ENCODE data around the gene PLA2G15.
A peak's percentile ranks its signal among the peaks of the same experiment; 100 is the strongest.

The PLA2G15 gene

DNA sequence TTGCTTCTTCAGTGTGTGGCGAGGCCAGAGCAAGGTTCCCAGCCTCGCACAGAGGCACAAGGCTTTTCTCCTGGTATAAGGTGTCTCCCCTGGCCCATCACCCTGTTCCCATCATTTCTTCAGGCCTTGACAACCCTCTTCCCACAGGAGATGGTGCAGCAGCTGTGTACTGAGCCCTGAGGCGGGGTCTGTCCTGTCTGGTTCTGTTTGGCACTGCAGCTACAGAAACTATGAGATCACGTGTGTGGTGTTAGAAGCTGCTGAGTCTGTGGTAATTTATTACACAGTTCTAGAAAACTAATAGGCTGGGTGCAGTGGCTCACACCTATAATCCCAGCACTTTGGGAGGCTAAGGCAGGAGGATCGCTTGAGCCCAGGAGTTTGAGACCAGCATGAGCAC lies 7.2 kb downstream of the PLA2G15 start:
- no peak for DNase-seq (ENCODE audit: low spot score)

DNA sequence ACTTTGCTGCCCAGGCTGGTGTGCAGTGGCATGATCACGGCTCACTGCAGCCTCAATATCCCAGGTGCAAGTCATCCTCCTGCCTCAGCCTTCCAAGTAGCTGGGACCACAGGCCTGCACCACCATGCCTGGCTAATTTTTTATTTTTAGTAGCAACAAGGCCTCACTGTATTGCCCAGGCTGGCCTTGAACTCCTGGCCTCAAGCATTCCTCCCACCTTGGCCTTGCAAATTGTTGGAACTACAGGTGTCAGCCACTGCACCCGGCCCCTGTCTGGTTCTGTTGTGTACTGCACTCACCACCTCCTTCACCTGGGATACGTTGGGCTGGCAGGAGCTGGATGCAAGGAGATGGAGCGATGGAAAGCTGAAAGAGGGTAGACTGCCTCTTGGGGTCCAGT lies 8.5 kb downstream of the PLA2G15 start:
- DNase-seq (ENCODE audit: low spot score): no peak

DNA sequence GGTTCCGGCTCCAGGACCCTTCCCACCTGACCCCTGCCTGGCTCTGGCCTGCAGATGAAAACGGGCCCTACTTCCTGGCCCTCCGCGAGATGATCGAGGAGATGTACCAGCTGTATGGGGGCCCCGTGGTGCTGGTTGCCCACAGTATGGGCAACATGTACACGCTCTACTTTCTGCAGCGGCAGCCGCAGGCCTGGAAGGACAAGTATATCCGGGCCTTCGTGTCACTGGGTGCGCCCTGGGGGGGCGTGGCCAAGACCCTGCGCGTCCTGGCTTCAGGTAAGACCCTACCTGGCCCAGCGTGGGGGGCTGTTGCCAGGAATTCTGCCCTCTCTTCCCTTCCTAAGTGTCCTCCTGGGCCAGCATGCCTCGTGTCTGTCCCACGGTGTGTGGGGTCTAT lies 10.5 kb downstream of the PLA2G15 start:
- no peak for DNase-seq (ENCODE audit: low spot score)

DNA sequence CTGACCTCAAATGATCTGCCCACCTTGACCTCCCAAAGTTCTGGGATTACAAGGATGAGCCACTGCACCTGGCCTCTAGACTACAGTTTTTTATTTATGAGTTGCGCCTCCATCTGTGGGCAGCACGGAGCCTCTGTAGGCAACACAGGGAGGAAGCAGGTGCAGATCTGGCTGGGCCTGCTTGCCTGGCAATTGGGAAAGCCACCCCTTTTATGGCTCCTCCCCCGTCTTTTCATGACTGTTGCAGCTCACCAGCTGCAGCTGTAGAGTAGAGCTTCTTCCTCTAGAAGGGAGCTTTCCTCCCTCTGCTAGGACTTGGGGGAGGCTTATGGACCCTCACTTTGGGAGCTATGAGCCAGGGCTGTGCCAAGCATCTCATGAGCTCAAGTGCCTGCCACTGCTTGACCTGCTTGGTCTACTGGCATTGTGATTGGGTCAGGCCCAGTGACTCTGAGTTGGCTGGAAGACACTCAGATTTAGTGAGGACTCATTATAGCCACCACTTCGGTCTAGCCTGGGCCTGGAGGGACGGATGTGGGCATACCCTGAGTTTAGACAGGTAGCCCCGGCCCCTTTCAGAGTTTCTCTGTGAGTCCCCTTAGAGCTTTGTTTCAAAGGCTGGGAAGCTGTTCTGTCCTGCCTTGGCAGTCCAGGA lies 12.2 kb downstream of the PLA2G15 start:
- DNase-seq (ENCODE audit: low spot score): no peak

DNA sequence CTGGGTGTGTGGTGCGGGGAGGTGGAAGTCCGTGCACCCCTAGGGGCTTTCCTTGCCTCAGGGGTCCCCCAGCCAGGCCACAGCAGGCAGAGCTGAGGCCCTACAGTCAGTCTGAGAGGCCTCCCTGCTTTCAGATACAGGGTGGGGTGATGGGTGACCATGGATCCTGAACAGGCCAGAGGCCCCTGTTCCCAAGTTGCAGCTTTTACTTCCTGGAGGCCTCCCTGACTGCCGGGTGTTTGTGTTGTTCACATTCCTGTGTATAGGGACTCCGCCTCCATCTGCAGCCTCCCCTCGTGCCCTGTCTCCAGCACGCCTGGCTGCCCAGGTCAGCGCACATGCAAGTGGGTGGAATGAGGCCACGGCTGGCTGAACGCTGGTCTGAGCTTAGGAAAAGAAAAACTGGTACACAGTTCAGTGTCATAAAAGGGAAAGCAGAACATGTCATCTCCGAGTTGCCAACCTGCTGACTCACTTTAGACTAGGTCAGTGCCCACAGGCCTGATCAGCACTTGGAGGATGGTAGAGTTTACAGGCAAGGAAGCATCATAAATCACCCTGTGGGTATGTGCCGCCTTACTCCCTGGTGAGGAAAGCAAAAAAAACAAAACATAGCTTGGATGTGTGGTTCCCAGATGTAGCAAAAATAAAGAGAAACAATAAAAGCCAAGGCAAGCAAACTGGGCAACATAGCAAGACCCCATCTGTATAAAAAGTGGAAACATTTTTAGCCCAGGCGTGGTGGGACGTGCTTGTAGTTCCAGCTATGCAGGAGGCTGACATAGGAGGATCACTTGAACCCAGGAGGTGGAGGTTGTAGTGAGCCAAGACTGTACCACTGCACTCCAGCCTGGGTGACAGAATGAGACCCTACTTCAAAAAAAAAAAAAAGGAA lies 13.0 kb downstream of the PLA2G15 start:
- DNase-seq (ENCODE audit: low spot score): peak; percentile 46

DNA sequence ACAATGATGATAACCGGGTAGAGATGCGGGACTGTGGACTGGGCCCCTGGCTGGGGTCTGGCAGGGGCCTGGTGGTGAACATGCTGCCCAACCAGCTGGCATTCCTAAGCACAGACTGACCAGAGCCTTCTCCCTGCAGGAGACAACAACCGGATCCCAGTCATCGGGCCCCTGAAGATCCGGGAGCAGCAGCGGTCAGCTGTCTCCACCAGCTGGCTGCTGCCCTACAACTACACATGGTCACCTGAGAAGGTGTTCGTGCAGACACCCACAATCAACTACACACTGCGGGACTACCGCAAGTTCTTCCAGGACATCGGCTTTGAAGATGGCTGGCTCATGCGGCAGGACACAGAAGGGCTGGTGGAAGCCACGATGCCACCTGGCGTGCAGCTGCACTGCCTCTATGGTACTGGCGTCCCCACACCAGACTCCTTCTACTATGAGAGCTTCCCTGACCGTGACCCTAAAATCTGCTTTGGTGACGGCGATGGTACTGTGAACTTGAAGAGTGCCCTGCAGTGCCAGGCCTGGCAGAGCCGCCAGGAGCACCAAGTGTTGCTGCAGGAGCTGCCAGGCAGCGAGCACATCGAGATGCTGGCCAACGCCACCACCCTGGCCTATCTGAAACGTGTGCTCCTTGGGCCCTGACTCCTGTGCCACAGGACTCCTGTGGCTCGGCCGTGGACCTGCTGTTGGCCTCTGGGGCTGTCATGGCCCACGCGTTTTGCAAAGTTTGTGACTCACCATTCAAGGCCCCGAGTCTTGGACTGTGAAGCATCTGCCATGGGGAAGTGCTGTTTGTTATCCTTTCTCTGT lies 14.0 kb downstream of the PLA2G15 start:
- DNase-seq (ENCODE audit: low spot score): no peak

DNA sequence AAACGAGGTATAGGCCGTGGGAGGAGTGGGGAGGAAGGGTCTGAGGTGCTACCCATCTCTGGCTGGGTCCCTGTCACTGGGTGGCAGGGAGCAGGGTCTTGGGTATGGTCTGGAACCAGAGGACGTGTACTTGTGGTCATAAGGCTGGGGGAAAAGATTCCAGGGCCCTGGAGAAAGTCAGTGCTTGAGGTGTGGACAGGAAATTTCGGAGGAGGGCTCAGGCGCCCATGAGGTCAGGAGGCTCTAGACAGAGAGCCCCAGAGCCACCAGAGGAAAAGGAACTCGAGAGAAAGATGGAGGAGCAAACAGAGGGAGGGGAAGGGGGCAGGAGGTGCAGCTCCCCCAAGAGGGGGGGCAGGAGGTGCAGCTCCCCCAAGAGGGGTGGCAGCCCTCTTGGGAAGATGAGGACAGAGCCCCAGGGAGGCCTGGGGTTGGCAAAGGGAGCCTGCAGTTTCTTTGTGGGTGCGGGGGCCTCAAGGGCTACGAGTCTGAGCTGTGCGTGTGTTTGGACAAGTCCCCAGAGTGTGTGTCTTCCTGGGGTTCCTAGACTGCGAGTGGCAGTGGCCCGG lies 18.5 kb downstream of the PLA2G15 start:
- no peak for DNase-seq (ENCODE audit: low spot score)

DNA sequence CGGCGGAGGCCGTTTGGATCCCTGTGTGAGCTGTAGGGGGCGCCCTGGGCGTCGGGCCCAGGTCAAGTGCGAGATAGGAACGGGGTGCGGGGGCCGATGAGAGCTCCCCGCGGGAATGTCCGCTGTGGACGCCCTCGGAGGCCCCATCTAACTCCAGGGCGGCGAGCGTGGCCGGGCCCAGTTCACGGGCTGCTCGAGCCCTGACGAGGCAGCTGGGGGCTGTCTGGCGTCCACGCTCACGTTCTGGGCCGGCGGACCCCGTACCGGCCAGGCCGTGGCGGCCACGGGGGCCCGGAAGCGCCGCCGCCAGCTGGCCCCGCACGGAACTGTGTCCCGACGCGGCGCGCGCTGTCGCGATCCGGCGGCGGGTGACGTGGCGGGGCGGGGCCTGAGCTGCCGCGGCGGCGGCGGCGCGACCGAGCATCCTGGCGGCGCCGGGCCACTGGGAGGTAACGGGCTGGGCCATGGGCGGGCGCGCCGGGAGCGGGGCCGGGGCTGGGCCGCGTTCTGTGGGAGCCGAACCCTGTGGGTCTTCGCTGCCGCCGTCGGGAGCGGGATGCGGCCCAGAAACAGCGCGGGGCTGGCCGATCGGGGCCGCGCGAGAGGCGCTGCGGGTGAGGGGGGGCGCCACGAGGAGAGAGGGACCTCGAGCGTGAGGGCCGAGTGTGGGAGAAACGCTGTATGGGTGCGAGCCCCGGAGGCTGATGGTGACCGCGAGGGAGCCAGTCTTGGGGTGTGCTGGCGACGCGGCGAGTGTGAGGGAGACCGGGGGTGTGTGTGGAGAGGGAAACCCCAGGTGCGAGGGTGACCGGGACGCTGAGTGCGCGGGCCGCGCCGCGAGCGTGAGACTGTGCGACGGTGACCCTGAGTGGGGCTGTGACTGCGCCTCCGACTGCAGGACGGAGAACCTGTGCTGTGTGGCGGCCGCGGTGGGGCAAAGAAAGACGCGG lies 19.2 kb downstream of the PLA2G15 start, which contains the start of gene SLC7A6:
TSS of gene SLC7A6 (plus strand) at position 399 of the 950 bp plus-strand sequence. CDS start 10,201 bp downstream, outside the sequence.
- peak; percentile 93 for DNase-seq (ENCODE audit: low spot score)

DNA sequence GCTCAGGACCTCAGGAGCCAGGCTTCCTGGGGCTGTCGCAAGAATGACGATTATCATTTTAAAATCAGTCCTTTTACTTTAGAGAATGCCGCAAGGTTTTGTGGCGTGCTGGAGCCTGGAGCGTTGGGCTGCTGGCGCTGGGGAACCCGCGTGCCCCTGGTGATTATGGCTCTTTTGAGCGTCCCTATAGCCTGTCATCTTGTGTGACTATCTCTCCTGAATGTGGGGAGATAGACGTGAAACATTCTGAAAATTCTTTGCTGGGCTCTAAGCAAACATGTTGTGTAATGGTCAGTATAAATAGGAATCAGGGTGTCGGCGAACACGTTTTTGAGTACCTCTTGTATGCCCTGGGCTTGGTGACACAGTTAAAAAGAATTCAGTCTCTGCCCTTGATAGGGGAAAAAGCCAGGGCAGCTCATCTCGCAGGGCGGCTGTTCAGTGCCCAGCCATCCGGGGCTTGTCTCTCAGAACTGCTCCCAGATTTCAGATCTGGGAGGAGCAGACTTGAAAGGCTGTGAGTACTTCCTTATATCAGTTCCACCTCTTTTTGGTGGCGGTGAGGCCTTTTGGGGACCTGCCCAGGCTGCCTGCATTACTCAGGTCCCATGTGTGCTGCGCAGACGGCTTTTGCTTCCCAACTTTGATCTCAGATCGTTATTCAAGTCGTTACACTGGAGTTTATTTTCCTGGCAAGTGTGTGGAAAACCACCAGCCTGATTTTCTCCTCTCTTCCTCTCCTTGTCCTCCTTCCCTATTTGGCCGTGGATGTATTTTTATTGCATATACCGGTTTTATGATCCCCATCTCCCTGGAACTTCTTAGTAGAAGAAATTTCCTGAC lies 20.1 kb downstream of the PLA2G15 start:
- peak; percentile 79 for DNase-seq (ENCODE audit: low spot score)

DNA sequence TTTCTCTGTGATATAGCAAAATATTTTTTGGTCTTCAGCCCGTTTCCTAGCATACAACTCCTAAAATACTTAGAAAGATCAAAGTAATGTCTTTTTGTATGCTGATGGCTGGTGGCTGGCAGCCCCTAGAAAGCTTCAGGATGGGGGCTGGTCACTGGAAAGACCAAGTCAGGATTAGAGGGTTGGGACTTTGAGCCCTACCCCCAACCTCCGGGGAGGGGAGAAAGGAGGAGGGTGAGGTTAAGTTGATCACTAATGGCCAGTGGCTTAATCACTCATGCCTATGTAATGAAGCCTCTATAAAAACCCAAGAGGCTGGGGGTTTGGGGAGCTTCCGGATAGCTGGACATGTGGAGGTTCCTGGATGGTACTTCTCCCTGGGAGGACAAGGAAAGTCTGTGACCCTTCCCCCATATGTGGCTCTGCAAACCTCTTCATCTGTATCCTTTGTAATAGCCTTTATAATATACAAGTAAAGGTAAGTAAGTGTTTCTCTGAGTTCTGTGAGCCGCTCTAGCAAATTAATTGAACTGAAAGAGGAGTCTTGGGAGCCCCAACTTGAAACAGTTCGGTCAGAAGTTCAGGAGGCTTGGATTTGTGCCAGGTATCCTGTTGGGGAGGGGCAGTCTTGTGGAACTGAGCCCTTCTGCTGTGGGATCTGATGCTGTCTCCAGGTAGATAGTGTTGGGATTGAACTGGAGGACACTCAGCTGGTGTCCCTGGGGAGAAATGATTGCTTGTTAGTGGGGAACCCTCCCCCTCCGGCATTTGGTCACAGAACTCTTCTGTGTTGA lies 22.6 kb downstream of the PLA2G15 start:
- no peak for DNase-seq (ENCODE audit: low spot score)

DNA sequence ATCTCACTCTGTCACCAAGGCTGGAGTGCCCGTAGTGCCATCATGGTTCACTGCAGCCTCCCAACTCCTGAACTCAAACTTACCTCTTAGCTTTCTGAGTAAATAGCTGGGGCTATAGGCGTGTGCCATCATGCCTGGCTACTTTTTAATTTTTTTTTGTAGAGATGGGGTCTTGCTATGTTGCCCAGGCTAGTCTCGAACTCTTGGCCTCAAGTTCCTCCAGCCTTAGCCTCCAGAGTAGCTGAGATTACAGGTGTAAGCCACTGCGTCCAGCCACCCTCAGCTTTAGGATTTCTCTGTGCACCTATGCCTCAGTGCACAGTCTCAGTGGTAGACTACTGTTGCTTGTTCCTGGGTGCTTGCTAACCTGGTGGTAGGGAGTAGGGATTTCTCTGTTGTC lies 24.6 kb downstream of the PLA2G15 start:
- DNase-seq (ENCODE audit: low spot score): no peak

DNA sequence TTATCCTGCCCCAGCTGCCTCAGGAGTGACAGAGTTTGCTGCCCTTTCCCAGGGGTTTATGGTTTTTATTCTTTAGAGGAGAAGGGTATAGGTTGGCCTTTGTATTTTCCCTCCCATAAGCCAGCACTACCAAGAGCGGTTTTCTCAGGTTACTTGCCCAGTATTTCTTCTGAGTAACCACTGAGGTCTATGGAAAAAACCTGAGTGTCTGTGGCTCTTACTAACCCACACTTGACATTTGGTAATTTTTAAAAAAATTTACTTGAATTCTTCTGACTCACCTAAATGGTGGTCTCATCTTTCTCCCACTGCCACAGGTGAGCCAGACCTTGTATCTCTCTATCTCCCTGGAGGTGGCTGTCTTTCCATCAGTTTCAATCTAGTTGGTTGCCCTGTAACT lies 25.2 kb downstream of the PLA2G15 start:
- DNase-seq (ENCODE audit: low spot score): no peak

DNA sequence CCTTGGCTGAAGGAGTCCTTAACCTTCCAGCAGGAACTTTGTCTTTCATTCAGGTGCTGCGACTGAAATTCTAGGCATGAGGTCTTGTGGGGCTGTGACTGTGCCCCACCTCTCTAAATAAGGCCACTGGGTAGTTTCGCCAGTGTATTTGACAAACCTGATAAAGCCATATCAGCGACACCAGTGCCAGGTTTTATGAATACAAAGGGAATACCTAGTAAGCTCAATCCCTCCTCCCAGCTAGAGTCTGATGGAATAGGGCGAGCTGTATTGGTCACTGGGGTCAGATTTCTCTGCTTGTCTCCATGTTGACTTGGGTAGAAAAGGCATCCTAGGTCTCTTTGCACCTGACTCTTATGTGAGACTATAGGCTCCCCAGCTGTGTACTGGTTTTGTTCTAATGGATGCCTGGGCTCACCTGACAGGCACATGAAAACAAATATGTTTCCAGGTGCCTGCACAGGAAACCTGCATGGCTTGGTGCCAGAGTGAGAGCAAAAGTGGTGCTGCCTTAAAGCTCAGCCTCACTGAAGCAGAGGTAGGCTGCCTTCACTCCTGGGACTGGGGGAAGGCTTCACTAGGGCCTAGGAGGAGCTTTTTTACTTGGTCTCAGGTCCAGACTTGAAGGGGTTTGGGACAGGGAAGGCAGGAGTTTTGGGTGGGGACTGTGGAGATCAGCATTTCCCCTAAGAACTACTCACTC lies 27.5 kb downstream of the PLA2G15 start:
- no peak for DNase-seq (ENCODE audit: low spot score)

DNA sequence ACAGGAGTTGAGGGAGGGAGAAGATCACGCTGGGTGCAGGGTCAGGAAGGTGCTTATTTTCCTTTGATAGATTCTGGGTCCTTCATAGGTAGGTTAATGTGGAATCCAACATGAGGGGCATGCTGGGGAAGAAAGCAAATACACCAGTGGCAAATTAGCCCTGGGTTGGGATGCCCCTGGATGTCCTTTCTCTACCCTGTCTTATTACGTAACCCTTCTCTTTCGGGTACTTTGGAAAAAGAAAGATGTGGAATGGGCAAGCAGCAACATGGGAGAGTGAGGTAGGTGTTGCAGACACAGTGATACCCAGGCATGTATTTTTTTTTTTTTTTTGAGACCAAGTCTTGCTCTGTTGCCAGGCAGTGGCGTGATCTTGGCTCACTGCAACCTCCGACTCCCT lies 28.3 kb downstream of the PLA2G15 start:
- no peak for DNase-seq (ENCODE audit: low spot score)

DNA sequence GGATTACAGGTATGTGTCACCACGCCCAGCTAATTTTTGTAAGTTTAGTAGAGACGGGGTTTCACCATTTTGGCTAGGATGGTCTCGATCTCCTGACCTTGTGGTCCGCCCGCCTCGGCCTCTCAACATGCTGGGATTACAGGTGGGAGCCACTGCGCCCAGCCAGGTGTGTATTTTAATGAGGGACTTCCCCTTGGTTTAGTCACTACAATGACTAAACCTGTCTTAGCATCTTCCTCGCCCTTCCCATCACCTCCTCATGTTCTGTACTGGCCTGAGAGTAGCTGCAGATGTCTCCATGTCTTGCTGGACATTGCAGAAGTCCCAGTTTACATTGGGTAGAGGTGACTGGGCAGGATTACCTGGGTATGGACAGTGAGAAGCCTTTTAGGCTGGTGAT lies 28.7 kb downstream of the PLA2G15 start:
- DNase-seq (ENCODE audit: low spot score): no peak

DNA sequence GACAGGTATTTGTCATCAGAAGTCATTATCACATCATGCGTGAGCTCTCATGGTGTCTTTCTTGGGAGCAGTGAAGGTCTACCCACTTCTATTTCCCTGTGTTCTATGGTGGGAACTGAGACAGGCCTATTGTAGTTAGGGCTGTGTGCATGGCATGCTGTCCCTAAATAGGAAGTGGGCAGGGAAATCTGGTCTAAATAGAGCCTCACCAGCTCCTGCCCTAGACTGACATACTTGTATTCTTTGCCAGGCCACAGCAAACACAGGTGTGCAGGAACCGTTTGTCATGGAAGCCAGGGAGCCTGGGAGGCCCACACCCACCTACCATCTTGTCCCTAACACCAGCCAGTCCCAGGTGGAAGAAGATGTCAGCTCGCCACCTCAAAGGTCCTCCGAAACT lies 29.3 kb downstream of the PLA2G15 start:
- DNase-seq (ENCODE audit: low spot score): no peak

DNA sequence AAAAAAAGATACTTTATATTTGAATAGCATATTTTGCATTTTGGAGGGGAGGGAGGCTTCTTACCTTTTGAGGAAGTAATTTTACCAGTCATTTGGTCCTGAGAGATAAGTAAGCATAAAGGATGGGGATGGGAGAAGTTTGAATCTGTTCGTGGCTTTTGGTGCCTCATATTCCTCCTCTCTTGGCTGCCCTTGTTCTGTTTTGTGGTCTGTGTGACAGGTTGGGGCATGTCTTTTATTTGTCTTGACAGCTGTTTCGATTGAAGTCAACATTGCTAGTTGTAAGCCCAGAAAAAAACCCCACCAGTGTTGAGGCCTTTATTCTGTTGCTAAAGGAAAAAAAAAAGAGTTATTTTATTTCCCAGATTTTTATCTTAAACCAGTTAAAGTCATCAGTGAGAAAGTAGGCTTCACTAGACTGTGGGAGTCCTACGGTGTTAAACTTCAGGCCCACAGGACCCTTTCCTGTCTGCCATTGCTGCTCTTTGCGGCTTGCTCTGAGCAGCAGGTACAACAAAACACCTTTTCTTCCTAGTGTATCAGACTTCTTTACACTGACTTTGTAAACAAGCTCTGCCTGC lies 30.5 kb downstream of the PLA2G15 start:
- DNase-seq (ENCODE audit: low spot score): no peak

DNA sequence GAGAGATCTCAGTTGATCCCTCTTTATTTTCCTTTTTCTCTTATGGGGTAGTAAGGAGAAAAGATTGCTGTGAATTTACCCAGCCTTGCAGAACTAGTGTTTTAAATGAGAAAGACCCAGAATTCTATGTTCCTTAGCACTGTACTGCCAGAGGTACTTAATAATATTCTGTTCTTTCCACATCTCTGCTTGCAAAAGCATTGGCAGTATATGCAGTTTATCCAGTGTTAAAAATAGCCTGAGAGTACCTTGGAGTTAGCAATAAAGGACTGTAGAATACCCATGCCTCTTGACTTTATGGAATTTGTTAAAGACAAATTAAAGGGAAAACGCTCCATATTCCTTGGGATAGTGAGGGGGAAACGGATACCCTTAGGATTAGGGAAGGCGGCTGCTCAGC lies 31.1 kb downstream of the PLA2G15 start:
- DNase-seq (ENCODE audit: low spot score): no peak

All from AG20443 (cell line).